Measurements from ENCODE around the gene FKBP11. TPM values are rescaled to one million over a fixed set of nuclear protein-coding genes. Genes with fewer than 3 reads are reported as not detected.

Gene FKBP11
- total and polyA plus RNA-seq, 3 donors from 2014 or later: 13.4 to 22.4 (median 16.4) TPM

DNA sequence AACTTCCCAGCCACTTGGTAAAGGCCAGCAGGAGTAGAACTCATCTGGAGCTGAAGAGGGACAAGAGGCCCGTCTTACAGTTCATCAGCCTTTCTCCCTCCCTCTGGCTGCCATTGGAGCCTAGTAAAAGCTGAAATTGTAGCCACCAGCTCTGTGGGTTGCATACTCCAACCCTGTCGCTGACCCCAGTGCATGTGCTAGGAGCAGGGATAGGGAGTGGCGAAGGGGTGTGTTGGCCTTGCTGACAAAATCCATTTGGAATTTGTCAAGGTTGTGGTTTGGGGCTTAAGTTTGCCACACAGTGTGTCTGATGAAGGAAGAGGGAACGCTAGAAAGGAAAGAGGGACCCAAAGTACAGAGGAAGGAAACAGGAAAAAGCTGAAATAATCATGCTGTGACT, 36.0 kb upstream of the FKBP11 start:
- Histone ChIP-seq H3K4me1 (peaks cover 4% of the 10 kb centered on the region), H3K27me3 (no peaks in the 10 kb centered on the region), H3K27ac (no peak overlapping the region), H3K36me3 (ENCODE audit: low read depth, missing control alignments) (no peaks in the 10 kb centered on the region), H3K4me3 (no peak overlapping the region), H3K9me3 (no peaks in the 10 kb centered on the region)
- DNase-seq: no peak
- WGBS, 2 donors: 57 to 66% methylated on average over 3 to 4 of the region's 4 CpGs
- TF ChIP-seq POLR2A (IDR thresholded peaks at IDR 0.05): no peak
- TF ChIP-seq, protein P1, sequence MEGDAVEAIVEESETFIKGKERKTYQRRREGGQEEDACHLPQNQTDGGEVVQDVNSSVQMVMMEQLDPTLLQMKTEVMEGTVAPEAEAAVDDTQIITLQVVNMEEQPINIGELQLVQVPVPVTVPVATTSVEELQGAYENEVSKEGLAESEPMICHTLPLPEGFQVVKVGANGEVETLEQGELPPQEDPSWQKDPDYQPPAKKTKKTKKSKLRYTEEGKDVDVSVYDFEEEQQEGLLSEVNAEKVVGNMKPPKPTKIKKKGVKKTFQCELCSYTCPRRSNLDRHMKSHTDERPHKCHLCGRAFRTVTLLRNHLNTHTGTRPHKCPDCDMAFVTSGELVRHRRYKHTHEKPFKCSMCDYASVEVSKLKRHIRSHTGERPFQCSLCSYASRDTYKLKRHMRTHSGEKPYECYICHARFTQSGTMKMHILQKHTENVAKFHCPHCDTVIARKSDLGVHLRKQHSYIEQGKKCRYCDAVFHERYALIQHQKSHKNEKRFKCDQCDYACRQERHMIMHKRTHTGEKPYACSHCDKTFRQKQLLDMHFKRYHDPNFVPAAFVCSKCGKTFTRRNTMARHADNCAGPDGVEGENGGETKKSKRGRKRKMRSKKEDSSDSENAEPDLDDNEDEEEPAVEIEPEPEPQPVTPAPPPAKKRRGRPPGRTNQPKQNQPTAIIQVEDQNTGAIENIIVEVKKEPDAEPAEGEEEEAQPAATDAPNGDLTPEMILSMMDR (IDR thresholded peaks at IDR 0.05): no peak
- intact Hi-C loops (cut with DNase I; ENCODE audit: low total_unique reads): no loop called here

DNA sequence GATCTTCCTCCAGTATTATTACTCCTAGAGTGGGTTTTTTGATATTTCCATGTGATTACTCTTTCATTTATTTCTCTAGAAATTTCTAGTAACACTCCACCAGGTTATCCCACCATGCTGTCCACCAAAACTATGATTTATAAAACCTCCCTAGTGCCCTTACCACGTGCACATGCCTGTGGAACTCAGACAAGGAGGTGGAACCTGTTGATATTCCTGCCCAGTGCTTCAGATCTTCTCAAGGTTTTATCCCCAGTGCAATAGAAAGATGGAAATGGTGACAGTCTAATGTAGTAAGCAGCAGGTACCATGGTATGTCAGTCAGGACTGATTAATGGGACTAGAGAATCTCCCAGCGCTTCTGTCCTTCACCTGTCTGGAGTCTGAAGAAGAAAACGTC, 35.5 kb upstream of the FKBP11 start:
- Histone ChIP-seq H3K4me1 (peaks cover 5% of the 10 kb centered on the region), H3K4me3 (no peak overlapping the region), H3K9me3 (no peaks in the 10 kb centered on the region), H3K27me3 (no peaks in the 10 kb centered on the region), H3K36me3 (ENCODE audit: low read depth, missing control alignments) (no peaks in the 10 kb centered on the region), H3K27ac (no peak overlapping the region)
- no peak for DNase-seq
- intact Hi-C loops (cut with DNase I; ENCODE audit: low total_unique reads): no loop called here
- TF ChIP-seq POLR2A (IDR thresholded peaks at IDR 0.05): no peak
- TF ChIP-seq, protein P1 (IDR thresholded peaks at IDR 0.05): no peak
- 44 to 52% methylated on average over 3 of the region's 3 CpGs for WGBS, 2 donors

DNA sequence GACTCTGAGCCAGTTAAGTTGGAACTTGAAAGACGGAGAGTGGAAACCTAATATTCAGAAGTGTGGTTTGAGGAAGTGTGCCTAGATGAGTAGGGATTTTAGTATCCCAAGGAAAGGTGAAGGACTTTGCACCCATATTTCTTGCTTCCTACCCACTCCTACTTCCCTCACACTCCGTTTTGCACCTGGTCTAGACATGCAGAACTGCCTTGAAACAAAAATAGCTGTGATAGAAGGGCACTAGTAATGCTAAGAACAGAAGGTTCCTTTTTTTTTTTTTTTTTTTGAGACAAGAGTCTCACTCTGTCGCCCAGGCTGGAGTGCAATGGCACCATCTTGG, 32.7 kb upstream of the FKBP11 start:
- Histone ChIP-seq H3K4me3 (peak overlapping the region; percentile 88 to 90), H3K4me1 (peaks cover 12% of the 10 kb centered on the region), H3K9me3 (no peaks in the 10 kb centered on the region), H3K27me3 (no peaks in the 10 kb centered on the region), H3K36me3 (ENCODE audit: low read depth, missing control alignments) (no peaks in the 10 kb centered on the region), H3K27ac (peak overlapping the region in 1 of 2 donors; percentile 35)
- no peak for DNase-seq
- TF ChIP-seq, protein P1 (IDR thresholded peaks at IDR 0.05): no peak
- no peak for TF ChIP-seq POLR2A (IDR thresholded peaks at IDR 0.05)
- intact Hi-C loops (cut with DNase I; ENCODE audit: low total_unique reads): no loop called here
- WGBS, 2 donors: 8 to 12% methylated on average over 3 of the region's 3 CpGs

- Histone ChIP-seq H3K4me3 (peak within 1 kb of the TSS; percentile 88 to 90), H3K27ac (peak within 1 kb of the TSS; percentile 72 to 75), H3K27me3 (no peaks in the 10 kb centered on the region), H3K36me3 (ENCODE audit: low read depth, missing control alignments) (no peaks in the 10 kb centered on the region), H3K9me3 (no peaks in the 10 kb centered on the region), H3K4me1 (peaks cover 12% of the 10 kb centered on the region)
- 0 to 2% methylated on average over 20 to 56 of the region's 58 CpGs for WGBS, 2 donors
- TF ChIP-seq, protein P1 (IDR thresholded peaks at IDR 0.05): no peak
- TF ChIP-seq POLR2A (IDR thresholded peaks at IDR 0.05): no peak
- DNase-seq: peak; percentile 97
- intact Hi-C loops (cut with DNase I; ENCODE audit: low total_unique reads): no loop called here
These were observed 32.1 kb upstream of the FKBP11 start, which contains the start of gene ARF3 for GRCh38 chr12:48957141-48958048. TSS of gene ARF3 (minus strand) at chr12:48957487. CDS start at chr12:48941095, 16,392 bp downstream.

Data from testis (tissue), 3 donors.